Keratinocyte (primary cell): Measurements from ENCODE around the gene WDR82.

Experiments
- EZH2 ChIP-seq: IDR thresholded peaks from one replicate; pipeline ENCODE4 v1.6.1; 2012; ENCODE audit warnings: inconsistent platforms, mild to moderate bottlenecking, low read length, moderate library complexity
- TF ChIP-seq, protein P1 (sequence below), 3 experiments: IDR thresholded peaks in 1 of 3; conservative IDR thresholded peaks in 1 of 3; optimal IDR thresholded peaks in 1 of 3; 2 replicates in 2 of 3; 3 replicates in 1 of 3; pipeline versions ENCODE3 to v1.5.1; 2011; ENCODE audit warnings: low read length in 3 of 3, mild to moderate bottlenecking in 3 of 3, moderate library complexity in 2 of 3, control low read depth in 1 of 3, inconsistent platforms in 1 of 3; ENCODE audit not compliant: insufficient read depth in 2 of 3; ENCODE audit errors: extremely low read depth in 1 of 3

DNA sequence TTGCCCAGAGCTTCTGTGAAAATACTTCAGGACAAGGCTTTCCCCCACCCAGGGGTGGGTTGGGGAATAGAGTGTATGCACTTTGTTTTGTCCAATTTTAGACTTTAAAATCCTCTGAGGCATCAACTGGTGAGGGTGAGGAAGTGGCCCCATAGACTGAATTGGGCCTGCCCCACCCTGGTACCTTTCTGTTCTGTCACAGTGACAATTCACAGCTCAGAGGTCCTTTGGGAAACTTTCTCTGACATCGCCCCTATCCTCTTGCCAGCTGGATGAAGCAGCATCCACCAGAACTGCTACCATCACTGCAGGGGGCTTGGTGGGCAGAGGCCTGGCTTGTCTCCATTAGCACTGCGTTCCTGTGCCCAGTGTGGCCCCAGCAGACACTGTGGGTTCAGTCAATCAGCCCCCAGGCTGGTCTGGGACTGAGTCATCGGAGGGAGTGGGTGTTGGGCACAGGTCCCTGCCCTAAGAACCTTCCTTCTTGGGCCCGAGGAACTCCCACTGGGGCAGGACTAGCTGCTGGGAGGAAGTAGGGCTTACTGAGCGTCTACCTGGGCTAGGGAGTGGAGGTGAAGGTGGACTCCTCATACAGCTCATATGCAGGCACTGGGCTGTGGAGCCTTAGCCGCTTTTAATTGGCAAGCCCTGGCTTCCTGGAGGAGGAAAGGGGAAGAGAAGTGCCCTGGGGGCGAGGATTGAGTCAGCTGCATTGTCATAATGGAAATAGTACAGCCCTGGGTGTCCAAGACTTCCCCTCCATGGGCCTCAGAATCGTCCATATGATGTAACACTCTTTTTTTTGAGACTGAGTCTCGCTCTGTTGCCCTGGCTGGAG lies 34.4 kb downstream of the WDR82 start:
- TF ChIP-seq, protein P1, sequence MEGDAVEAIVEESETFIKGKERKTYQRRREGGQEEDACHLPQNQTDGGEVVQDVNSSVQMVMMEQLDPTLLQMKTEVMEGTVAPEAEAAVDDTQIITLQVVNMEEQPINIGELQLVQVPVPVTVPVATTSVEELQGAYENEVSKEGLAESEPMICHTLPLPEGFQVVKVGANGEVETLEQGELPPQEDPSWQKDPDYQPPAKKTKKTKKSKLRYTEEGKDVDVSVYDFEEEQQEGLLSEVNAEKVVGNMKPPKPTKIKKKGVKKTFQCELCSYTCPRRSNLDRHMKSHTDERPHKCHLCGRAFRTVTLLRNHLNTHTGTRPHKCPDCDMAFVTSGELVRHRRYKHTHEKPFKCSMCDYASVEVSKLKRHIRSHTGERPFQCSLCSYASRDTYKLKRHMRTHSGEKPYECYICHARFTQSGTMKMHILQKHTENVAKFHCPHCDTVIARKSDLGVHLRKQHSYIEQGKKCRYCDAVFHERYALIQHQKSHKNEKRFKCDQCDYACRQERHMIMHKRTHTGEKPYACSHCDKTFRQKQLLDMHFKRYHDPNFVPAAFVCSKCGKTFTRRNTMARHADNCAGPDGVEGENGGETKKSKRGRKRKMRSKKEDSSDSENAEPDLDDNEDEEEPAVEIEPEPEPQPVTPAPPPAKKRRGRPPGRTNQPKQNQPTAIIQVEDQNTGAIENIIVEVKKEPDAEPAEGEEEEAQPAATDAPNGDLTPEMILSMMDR (optimal IDR thresholded peaks at IDR 0.05 in 1 of 3, IDR thresholded peaks at IDR 0.05 in 1 of 3, conservative IDR thresholded peaks at IDR 0.05 in 1 of 3; ENCODE audit: extremely low read depth in 1 of 3, insufficient read depth in 2 of 3, low read length in 3 of 3), result no peak
- no peak for TF ChIP-seq EZH2
